ENCODE data around the gene SRSF7.

SRSF7 gene

GRCh38 chr2:38700113-38700785, 50.9 kb downstream of the SRSF7 start:
- DNase-seq = no peak

DNA sequence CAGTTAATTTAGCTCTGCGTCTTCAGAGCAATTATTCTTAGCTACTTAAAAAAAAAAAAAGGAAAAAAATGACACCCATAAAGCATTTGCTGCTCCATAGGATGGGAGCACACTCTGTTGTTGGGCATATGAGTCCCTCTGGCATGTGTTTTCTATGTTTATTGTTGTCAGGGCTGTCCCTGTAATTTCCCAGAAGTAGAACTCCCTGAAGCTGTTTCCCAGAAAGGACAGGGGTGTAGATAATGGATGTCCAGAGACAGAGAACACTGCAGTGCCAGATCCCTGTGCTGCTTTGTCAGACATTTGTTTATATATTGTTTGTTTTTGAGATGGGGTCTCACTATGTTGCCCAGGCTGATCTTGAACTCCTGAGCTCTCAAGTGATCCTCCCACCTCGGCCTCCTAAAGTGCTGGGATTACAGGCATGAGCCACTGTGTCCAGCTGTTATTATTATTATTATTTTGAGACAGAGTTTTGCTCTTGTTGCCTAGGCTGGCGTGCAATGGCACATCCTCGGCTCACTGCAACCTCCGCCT, 52.6 kb downstream of the SRSF7 start:
- no peak for DNase-seq

GRCh38 chr2:38697116-38697840, 53.9 kb downstream of the SRSF7 start:
- DNase-seq = no peak
